ENCODE results near the gene AZI2.

The AZI2 gene

DNA sequence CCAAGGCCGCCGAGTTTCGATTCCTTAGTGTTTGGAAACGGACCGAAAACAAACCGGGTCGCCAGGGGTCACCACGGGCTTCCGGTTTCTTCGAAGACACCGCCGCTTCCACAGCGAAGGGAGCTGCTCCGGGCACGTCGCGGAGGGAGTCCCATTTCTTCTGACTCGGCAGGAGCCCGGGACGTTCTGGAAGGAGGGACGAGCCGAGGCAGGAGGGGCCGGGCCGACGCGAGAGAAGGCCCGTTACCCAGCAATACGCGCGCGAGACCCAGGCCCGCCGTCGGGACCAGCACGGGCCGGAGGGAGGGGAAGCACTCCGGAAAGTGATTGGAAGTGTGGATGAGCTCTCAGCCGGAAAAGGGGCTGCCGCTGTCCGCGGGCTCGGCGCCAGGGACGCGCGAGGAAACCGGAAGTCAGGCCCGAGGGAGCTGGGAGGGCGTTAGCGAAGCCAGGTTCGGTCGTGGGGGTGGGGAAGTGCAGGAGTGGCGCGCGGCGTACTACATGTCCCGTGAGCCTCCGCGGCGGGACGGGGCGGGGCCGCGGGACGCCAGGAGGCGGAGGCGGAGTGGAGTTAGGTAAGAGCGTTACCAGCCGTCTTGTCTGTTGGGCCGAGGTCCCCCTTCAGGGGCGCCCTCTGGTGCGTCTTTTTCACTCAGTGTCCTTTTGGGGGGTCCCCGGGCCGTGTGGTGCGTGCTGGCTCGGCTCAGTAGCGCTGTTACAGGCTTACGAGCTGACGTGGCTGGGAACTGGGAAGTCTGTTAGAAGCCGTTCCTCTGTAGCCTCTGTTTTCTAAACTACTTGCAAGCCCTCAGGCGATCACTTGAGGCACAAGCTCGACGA, at the start of gene AZI2, which contains the start of gene ZCWPW2:
Gene AZI2 (minus strand): TSS at position 196 of the 840 bp plus-strand sequence. CDS start 8,207 bp downstream, outside the sequence.
Gene ZCWPW2 (plus strand): TSS at position 93 of the 840 bp plus-strand sequence. CDS start 64,348 bp downstream, outside the sequence.
- DNase-seq (ENCODE audit: low read depth in 2 of 3, low spot score in 1 of 3): peak; percentile 84 to 93 (median 90)

DNA sequence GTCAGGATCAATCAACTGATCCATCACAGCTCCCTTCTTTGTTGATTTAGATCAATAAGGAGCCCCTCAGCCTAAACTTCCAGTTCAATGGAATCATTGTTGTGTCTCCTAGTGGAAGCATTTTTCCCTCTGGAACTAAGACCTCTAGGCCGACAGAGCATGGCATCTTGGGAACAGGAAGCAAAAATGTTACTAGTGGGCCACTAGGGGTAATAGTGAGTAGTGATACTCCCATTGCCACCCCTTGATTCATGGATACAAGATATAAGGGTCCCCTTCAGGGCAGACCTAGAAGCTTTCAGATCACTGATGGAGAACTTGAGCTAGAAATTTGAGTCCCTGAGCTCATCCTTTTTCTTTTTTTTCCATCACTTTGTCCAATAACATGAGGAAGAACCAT, 40.4 kb upstream of the AZI2 start:
- no peak for DNase-seq (ENCODE audit: low read depth in 2 of 3, low spot score in 1 of 3)

- no peak for DNase-seq (ENCODE audit: low read depth in 2 of 3, low spot score in 1 of 3)
Measured at GRCh38 chr3:28386049-28386448, 37.4 kb upstream of the AZI2 start.

- DNase-seq (ENCODE audit: low read depth in 2 of 3, low spot score in 1 of 3): no peak
Measured at GRCh38 chr3:28376424-28376823, 27.8 kb upstream of the AZI2 start.

DNA sequence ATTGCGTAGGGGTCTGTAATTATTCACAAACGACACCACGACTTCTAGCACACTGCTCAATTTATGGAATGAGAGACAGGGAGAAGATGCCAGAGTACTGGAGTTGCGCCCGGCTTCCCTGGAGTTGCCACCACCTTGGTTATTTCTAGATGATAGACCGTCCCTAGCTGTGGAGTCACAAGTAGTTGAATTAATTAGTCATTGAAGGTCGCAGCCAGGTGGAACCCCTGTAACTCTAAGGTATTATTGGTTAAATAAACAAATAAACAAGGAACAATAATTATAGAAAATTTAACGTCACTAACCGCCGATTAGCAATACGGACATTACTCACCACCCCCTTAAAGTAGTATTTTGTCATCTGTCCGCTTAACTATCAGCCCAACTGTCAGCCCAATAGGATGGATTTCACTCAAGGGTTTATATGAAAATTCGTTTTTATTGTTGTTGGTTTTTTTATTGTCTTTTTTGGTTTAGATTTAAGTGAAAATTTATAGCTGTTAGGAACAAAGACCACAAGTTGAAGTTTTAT, 911 bp upstream of the AZI2 start:
- DNase-seq (ENCODE audit: low read depth in 2 of 3, low spot score in 1 of 3): no peak

- no peak for DNase-seq (ENCODE audit: low read depth in 2 of 3, low spot score in 1 of 3)
Measured at GRCh38 chr3:28348265-28348628, 377 bp downstream of the AZI2 start.

DNA sequence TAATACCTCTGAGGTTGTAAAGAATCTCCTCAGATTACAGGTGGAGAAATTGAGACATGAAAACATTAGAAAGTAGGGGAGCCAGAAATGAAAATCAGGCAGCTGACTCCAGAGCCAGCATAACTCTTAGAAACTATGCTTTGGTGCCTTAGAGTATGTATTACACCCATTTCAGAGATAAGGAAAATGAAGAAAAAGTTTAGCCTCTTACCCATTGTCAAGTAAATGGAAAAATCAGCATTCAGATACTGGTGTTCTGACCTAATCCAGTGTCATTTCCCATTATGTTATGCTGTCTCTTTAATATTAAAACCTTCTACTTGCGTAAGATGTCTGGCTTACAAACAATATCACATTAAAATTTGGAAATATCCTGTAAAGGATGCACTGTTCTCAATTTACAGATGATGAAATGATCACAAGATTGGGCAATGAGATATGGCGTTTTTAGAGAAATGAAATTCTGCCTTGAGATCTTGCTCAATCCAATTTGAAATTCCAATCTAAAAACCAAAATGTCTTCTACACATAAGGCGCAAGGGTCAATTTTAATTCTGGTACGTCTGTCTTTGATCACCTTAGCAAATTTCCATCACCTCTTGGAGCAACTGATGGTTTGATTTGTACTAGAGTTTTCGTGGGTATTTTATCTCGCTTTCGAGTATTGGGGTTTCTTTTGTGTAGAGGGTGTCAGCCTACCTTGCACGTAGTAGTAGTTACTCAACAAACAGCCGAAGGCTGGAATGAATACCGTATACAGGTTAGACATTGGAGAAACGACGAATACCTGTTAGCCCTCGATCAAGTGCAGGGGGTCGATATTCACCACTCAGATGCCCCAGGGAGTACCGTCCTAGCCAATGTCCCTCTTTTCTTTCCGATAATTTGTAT, 1.0 kb downstream of the AZI2 start:
- DNase-seq (ENCODE audit: low read depth in 2 of 3, low spot score in 1 of 3): no peak

DNA sequence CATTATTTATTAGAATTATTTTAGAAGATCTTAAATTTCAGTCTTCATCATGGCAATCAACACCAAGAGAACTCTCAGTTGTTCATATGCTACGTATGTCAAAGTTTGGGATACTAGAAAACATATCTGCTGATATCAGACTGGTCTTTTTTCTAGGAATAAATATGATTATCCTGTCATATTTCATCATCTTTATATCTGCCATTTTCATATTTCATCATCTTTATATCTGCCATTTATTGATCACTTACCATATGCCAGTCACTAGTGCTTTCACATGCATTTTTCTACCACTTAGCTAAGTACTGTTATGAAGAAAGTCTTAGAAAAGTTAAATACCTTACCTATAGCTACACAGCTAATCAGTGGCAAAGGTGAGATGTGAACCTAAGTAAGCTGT, 2.9 kb downstream of the AZI2 start:
- DNase-seq (ENCODE audit: low read depth in 2 of 3, low spot score in 1 of 3): no peak

- no peak for DNase-seq (ENCODE audit: low read depth in 2 of 3, low spot score in 1 of 3)
Measured at GRCh38 chr3:28343144-28343543, 5.5 kb downstream of the AZI2 start.

DNA sequence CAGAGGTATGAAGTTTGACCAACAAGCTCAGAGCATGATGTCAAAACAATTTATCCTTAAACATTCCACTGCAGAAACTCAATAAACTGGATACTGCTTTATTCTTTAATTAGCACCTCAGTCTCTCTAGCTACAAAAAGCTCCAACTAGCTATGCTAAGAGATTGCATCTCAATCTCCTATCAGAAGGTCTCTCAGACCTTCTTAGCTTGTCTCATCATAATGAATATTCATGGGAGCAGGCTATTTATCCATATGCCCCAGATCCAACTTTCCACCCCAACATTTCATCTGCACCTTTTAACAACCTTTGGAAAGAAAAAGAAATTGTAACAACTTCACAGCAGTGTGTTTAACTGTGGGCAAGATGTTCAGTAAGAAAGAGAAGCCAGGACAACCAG, 11.4 kb downstream of the AZI2 start:
- no peak for DNase-seq (ENCODE audit: low read depth in 2 of 3, low spot score in 1 of 3)

DNA sequence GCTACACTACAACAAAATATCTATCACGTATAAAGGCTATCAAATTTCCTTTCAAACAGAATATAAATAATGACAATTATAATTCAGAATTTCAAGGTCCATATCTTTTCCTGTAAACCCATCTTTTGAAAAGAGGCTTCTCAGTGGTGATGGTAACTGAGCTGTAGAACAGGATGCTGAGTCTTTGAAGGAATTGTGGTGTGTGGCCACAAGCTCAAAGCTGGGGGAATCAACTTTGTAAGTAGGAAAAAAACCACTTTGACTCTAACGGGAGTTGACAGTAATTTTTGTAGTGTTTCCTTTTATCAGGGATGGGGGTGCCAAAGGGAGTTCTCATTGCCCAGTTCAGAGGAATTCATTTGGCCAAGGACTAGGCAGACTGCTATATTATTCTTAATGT, 13.4 kb downstream of the AZI2 start:
- no peak for DNase-seq (ENCODE audit: low read depth in 2 of 3, low spot score in 1 of 3)

DNA sequence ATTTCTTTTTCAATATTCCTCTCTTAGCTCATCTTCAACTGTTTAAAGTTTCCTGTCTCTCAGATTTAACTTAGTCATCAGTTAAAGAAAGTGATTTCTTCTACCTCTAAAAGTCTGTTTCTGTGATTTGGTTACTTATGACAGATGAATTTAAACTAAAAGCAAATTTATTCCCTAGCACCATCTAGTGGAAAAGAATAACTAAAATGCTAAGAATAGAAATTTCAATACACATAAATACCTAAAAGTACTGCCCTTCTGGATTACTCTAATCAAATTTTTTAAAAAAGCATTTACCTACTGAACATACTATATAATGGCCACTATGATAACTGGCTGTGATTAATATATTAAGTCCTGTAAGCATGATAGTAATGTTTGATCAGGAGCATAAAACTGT, 14.1 kb downstream of the AZI2 start:
- no peak for DNase-seq (ENCODE audit: low read depth in 2 of 3, low spot score in 1 of 3)

DNA sequence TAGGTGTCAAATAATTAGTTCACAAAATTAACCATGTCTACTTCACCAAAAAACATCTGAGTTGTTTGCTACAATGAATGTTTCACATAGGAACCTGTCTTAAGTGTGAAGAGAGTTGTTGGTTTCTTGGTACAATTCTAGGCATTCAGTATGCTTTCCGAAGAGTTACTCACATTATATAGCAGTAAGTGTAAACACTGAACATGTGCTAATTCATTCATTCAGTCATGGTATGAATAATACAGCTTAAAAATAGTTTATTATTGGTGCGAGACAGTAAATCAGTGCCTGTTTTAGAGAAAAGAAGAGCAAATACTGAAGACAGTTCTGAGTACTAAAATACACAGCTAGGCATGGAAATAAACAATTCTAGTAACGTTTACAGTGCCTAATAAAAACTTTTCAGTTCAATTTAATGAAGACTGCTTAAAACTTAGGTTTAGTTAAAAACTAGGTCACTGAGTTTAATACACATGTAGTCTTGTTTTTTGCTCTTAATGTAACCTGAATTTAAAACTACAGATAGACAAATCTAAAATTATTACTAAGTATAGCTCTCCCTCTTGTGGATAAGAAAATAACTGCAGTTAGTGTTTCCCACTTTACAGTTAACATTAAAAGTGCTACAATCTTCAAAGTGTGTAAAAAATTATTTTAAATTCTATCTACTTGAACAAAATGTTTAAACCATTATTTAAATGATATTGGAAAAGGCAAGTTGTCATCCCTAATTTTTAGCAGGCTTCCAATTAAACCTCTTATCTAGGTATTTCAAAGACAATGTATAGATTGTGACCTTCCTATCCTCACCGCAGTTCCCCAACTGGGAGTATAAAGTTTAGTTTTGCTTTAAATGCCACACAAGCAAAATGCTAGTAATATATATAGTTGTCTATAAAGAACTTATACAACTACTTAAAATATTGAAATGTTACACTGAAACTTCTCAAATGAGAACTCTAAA, 20.2 kb downstream of the AZI2 start:
- DNase-seq (ENCODE audit: low read depth in 2 of 3, low spot score in 1 of 3): no peak

DNA sequence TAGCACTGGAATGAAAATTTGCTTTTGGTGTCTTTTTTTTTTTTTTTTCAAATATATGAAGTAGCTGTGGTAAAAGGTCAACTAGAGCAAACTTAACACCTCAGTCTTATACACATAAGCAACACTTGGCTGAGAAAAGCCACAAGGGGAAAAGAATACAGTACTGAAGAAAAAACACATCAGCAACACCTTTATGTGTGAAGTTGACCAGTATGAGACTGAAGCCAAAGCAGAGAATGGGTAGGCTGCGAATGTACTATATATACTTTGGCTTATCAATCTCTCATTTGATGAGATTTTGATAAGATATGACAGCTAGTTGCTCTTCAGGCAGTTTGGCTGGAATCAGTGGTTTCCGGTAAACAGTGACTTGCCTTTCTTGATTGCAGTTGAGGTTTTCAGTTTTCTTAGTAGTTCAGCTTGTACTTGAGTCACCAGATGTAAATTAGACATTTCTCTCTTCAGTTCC, 22.1 kb downstream of the AZI2 start:
- peak in 2 of 3 donors; percentile 11 to 14 for DNase-seq (ENCODE audit: low read depth in 2 of 3, low spot score in 1 of 3)

DNA sequence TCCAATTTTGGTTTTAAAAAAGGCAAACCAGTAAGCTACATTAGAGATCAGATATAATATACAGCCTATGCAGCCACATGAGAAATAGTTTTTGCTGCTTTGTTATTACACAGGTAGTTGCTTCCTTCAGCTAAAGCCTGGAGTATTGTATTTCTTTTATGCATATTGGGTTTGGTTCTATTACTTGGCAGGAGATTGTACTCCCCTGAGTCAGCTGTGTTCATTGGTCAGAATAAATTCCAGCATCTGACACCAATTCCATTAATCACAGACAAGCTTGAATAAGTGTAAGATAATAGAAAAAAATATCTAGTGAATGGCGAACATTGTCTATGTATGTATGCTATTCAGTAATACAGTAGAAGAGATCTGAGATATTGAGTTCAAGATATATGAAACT, 26.2 kb downstream of the AZI2 start:
- DNase-seq (ENCODE audit: low read depth in 2 of 3, low spot score in 1 of 3): no peak

DNA sequence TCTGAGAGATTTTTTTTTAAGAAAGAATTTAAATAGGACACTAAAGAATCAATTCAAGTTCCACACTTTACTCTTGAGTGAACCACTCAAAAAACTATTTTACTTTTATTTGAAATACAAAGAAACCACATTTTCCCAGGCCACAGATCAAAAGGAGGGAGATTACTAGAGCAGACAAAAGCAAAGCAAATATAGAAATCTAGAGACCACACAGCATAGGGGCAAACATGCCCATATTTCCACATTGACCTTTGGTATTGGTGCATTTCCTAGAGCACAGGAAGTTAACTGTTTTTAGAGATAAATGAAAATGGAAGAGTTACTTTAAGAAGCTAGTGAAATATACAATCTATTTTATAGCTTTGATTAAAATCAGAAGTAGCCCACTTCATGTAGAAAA, 27.6 kb downstream of the AZI2 start:
- DNase-seq (ENCODE audit: low read depth in 2 of 3, low spot score in 1 of 3): no peak

- DNase-seq (ENCODE audit: low read depth in 2 of 3, low spot score in 1 of 3): peak in 2 of 3 donors; percentile 1 to 41
Measured at GRCh38 chr3:28317438-28318022, 31.1 kb downstream of the AZI2 start.

GRCh38 chr3:28316226-28316625, 32.4 kb downstream of the AZI2 start:
- no peak for DNase-seq (ENCODE audit: low read depth in 2 of 3, low spot score in 1 of 3)

GRCh38 chr3:28315711-28316110, 32.9 kb downstream of the AZI2 start:
- DNase-seq (ENCODE audit: low read depth in 2 of 3, low spot score in 1 of 3): no peak

- no peak for DNase-seq (ENCODE audit: low read depth in 2 of 3, low spot score in 1 of 3)
Measured at GRCh38 chr3:28308196-28308595, 40.4 kb downstream of the AZI2 start.
